Nasal cavity respiratory epithelium epithelial cell of viscerocranial mucosa (primary cell): ENCODE data around the gene PFN3. TPM values are rescaled to one million over a fixed set of nuclear protein-coding genes. Genes with fewer than 3 reads are reported as not detected.

Experiments used
- total RNA-seq: library from RNA; depleted of rRNA; stranded (reverse); fragments of >200 nt; gene quantifications from 2 replicates; pipeline ENCODE4 v1.2.3, GENCODE V29; 2014

The PFN3 gene
- not detected in 2 replicates for total RNA-seq

GRCh38 chr5:177399997-177400868 is at the start of gene PFN3:
TSS of gene PFN3 (minus strand) at chr5:177400661. CDS start at chr5:177400576, 85 bp downstream.

GRCh38 chr5:177446200-177447065 is 46.0 kb upstream of the PFN3 start, which contains the start of gene PRR7:
TSS of gene PRR7 (plus strand) at chr5:177446814. CDS start at chr5:177455068, 8,254 bp downstream.

DNA sequence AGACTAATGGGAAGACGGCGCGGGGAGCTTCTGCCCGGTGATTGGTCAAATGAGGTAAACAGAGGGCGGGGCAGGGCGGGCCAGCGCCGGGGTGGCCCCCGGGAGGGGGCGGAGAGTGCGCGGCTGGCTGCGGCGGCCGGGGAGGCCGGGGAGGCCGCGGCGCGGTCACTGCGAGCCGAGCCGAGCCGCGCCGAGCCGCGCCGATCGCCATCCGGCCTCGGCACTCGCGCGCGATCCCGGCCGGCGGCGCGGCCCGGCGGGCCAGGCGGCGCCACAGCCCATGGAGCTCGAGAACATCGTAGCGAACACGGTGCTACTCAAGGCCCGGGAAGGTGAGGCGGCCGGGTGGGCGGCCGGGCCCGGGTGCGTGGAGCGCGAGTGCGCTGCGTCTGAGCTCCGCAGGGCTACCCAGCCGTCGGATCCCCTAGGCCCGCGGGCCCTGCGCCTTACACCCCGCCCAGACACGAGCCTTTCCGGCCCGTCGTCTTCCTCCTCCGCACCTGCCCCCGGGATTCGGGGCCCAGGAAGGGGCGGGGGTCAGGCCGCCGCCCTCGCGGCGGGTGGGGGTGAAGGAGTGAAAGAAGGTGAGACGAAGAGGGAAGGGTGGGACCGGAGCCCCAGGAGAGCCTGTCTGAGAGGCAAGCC is 26.2 kb upstream of the PFN3 start, which contains the start of gene GRK6:
Gene GRK6, plus strand, starts transcription at position 111 of the 645 bp plus-strand sequence. Its CDS starts 170 bp downstream, at position 281.

GRCh38 chr5:177409043-177409801 is 8.8 kb upstream of the PFN3 start, which contains the start of gene F12:
TSS of gene F12 (minus strand) at chr5:177409564. CDS start at chr5:177409527, 37 bp downstream.

DNA sequence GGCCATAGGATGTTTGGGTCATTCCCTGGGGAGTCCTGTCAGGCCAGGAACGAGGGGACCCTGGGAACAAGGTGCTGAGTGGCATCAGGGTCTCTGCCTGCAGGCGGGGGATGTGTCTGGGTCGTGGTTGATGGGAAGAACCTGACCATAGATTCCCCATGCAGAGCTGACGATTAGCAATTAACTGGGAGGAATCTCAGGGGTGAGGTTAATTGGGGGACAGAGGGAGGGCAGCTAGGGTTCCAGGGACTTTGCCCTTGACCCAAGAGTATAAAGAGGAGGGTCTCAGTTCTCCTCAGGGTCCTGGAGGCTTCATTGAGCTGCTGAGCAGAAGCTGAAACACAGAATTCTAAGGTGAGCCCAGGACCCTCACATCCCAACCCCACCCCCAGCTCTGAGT is 16.3 kb downstream of the PFN3 start, which contains the start of gene SLC34A1:
Gene SLC34A1, plus strand, starts transcription at position 301 of the 400 bp plus-strand sequence. CDS start 1,308 bp downstream, outside the sequence.

GRCh38 chr5:177357459-177358351 is 42.8 kb downstream of the PFN3 start, which contains the start of gene RGS14:
TSS of gene RGS14 (plus strand) at chr5:177357924. CDS start at chr5:177358025, 101 bp downstream.

GRCh38 chr5:177351392-177352329 is 48.8 kb downstream of the PFN3 start, which contains the start of gene LMAN2:
TSS of gene LMAN2 (minus strand) at chr5:177351668. CDS start at chr5:177351647, 21 bp downstream.

Other genes with a start within 250 kb of the PFN3 start
- 20.5 and 23.9 TPM in 2 replicates for gene RAB24, start 96.9 kb downstream of the PFN3 start, total RNA-seq
- gene PRELID1, start 96.9 kb downstream of the PFN3 start, total RNA-seq: 69.4 and 98.8 TPM in 2 replicates
- gene MXD3, start 88.8 kb downstream of the PFN3 start, total RNA-seq: 1.2 and 1.4 TPM in 2 replicates
- gene LMAN2, start 49.0 kb downstream of the PFN3 start, total RNA-seq: 253 and 357 TPM in 2 replicates
- gene RGS14, start 42.7 kb downstream of the PFN3 start, total RNA-seq: 3.8 and 12.5 TPM in 2 replicates
- 0.14 TPM in 1 of 2 replicates, not detected in the other for gene SLC34A1, start 16.2 kb downstream of the PFN3 start, total RNA-seq
- gene F12, start 8.9 kb upstream of the PFN3 start, total RNA-seq: 4.4 and 9.8 TPM in 2 replicates
- gene GRK6, start 26.0 kb upstream of the PFN3 start, total RNA-seq: 38.6 and 44.3 TPM in 2 replicates
- gene PRR7, start 46.2 kb upstream of the PFN3 start, total RNA-seq: 3.1 and 4.8 TPM in 2 replicates
- gene DBN1, start 73.0 kb upstream of the PFN3 start, total RNA-seq: 59.8 and 140 TPM in 2 replicates
- 33.2 and 91.4 TPM in 2 replicates for gene PDLIM7, start 96.9 kb upstream of the PFN3 start, total RNA-seq
- 0.68 and 7.6 TPM in 2 replicates for gene DOK3, start 109.2 kb upstream of the PFN3 start, total RNA-seq
- gene DDX41, start 116.3 kb upstream of the PFN3 start, total RNA-seq: 96.0 and 120 TPM in 2 replicates
- gene FAM193B, start 153.9 kb upstream of the PFN3 start, total RNA-seq: 10.9 and 19.2 TPM in 2 replicates
- 183 and 198 TPM in 2 replicates for gene TMED9, start 191.5 kb upstream of the PFN3 start, total RNA-seq
- gene B4GALT7, start 199.5 kb upstream of the PFN3 start, total RNA-seq: 37.0 and 42.0 TPM in 2 replicates